C1 segment of cervical spinal cord (tissue), 14 donors: Measurements from ENCODE around the gene CEP192.
A peak's percentile ranks its signal among the peaks of the same experiment; 100 is the strongest.
"Not testable (repeated sequence)": the region's sequence is repeated elsewhere in the genome, so short reads cannot be mapped to it uniquely, and the experiment has no call there.

Experiments
- DNase-seq, 14 donors: peaks; one replicate each; lab custom pipeline; 2025; lab: John Stamatoyannopoulos, UW

Gene CEP192

DNA sequence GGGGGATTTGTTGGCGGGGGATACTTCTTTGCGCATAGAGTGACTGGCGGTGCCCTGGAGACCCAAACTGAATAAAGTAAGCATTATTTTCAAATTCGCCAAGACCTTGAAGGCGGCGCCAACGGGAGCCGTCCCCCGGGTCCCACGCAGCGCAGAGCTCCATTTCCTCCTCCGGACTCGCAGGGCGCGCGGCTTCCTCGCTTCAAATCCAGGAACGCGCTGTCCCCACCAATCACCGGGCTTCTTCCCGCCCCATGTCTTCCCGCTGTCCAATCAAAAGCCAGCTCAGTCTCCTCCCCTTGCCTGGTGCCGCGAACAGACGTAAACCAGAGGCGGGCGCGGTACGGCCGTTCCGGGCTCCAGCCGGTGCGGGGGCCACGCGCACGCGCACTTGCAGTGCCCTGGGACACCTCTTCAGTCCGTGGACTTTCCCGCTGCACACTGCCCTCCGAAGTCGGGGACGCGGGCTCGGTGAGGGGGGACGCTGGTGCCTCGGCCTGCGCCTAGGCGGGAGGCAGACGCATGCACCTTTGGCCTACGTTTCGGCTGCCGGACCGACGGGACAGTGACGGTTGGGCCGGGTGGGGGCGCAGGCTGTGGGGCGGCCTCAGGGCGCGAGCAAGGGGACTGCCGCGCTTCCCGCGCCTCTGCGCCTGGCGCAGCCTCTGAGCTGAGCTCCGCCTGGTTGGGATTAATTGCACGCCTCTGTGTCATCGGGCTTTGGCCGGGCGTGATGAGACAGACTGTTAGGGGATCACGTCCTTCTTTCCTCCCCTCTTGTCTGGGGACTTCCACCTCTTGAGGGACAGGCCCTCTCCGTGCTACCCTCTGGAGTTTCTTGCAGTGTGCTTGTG lies at the start of gene CEP192:
TSS of gene CEP192 (plus strand) at position 396 of the 854 bp plus-strand sequence. CDS start 8,063 bp downstream, outside the sequence.
- DNase-seq: peak; percentile 60 to 98 (median 96)

DNA sequence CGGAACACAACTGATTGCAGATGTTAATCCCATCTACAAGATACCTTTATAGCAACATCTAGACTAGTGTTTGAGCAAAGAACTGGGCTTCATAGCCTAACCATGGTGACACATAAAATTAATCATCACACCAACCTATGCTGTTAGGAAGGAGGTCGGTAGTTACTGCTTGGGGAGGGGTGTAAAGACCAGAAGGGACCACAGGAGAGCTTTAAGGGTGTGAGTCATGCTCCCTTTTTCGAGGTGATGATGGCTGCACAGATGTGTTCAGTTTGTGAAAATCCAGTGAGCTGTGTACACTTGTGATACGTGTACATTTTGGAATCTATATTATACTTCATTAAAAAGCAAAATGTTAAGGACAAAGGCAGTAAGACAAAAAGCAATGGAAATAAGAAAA lies 47.9 kb upstream of the CEP192 start:
- DNase-seq: no peak

GRCh38 chr18:12944709-12945108 lies 46.5 kb upstream of the CEP192 start:
- DNase-seq: peak in 3 of 14 donors; percentile 2 to 37 (median 13)

GRCh38 chr18:12946549-12947284 lies 44.4 kb upstream of the CEP192 start:
- DNase-seq: peak in 5 of 14 donors; percentile 31 to 65 (median 60)

DNA sequence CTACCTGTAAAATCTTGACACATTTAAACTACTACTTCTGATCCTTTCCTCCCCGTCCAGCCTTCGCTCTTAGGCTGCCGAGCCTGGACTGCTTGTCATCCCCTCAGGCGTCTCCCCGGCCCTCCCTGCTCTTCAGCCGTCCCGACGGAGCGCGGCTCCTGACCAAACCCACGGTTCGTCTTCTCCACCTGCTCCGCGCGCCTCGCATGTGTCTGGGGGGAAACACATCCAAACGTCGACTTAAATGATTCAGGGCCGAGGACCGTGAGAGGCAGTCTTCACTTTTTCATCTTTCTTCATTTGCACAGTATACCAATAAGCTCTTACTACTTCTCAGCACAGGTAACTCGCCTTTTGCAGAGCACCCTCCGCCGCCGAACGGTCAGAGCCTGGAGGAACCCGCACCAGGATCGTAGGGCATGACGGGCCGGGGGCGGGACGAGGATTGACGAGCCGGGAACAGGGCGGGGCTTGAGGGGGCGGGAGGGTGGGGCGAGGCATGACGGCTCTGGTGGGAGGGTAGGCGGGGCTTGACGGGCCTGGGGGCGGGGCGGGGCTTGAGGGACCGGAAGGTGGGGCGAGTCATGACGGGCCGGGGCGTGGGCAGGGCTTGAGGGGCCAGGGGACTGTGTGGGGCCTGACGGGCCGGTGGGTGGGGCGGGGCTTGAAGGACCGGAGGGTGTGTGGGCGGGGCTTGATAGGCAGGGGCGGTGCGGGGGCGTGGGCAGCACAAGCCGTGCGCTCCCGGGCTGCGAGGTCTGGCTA lies 43.7 kb upstream of the CEP192 start, which contains the start of gene SEH1L:
TSS of gene SEH1L (plus strand) at position 727 of the 765 bp plus-strand sequence. CDS start 111 bp downstream, outside the sequence.
- DNase-seq: peak; percentile 94 to 99 (median 98)

GRCh38 chr18:12948050-12948804 lies 42.9 kb upstream of the CEP192 start:
- DNase-seq: peak; percentile 51 to 98 (median 92)

- DNase-seq: no peak
Observed at GRCh38 chr18:12958478-12958877, 32.7 kb upstream of the CEP192 start.

GRCh38 chr18:12960395-12960794 lies 30.8 kb upstream of the CEP192 start:
- no peak for DNase-seq

GRCh38 chr18:12960853-12961397 lies 30.2 kb upstream of the CEP192 start:
- no peak for DNase-seq

DNA sequence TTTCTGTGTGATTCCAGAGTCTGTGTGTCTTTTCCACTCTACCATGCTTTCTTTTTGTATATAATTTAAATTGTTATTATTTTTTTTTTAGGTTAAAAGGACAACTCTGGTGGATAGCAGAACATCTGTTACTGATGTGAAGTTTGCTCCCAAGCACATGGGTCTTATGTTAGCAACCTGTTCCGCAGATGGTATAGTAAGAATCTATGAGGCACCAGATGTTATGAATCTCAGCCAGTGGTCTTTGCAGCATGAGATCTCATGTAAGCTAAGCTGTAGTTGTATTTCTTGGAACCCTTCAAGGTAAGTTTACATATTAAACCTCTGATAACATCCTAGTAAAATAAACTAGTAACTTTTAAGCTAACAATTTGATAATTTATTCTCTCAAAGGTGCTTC lies 28.1 kb upstream of the CEP192 start:
- DNase-seq: no peak

GRCh38 chr18:12968115-12968514 lies 23.0 kb upstream of the CEP192 start:
- no peak for DNase-seq

GRCh38 chr18:12968619-12969018 lies 22.5 kb upstream of the CEP192 start:
- DNase-seq: no peak

DNA sequence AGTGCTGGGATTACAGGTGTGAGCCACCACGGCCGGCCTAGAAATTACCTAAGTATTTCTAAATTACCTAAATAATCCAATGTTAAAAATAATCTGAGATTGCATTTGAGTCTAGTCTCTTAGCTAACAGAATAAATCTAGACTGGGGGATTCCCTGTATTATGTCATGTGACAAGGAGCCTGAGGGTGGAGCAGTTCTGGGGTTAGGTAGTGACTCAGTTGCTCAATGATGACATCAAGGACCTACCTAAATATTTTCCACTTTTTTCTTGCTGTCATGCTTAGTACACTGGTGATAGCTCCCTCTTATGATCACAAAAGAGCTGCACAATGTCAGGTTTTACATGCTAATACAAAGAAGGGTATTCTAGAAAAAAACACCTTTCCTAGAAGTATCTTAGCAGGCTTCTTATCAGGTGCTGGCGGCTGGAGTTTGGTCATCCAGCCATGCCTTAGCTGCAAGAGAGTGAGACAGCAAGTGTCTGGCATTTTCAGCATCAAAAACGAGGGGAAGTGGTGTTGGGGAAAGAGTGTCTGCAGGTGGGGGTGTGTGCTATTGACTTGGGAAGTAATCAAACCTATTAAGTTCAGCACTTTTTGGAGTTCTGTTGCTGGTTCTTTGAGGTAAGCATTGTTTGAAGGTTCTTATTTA lies 17.5 kb upstream of the CEP192 start:
- DNase-seq: no peak

DNA sequence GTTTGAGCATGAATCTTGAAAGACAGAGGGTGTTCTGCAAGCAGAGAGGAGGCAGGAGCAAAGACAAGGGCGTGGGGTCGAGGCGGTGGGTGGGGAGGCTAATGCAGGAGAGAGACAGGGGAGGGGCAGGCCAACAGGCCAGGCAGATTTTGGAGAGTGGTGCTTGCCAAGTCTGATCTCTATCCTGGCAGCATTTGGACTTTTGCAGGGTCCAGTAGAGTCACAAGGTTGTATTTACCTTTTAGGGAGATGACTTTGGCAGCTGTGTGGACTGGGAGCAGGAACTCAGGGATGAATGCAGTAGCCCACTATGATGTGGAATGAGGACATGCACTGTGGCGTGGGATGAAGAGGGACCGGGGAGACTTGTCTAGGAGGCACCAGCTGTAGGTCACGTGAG lies 15.7 kb upstream of the CEP192 start:
- DNase-seq: no peak

DNA sequence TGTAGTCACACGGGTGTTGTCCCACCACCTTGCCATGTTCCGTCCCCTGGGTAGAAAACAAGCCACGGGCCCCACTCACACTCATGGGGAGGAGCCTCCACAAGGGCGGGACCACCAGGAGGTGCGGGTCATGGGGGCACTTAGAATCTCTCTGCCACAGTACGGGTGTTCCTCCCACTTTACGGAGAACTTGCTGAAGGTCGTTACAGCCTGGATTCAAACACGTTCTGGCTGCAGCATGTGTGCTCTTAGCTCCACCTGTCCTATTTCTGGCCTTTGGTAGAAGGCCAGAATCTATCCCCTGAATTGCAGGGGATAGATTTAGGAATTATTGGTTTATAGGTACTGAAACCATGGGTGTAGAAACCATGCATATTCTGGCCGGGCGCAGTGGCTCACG lies 14.9 kb upstream of the CEP192 start:
- DNase-seq: no peak

- not testable (repeated sequence) for DNase-seq
Observed at GRCh38 chr18:12980065-12980464, 11.1 kb upstream of the CEP192 start.

DNA sequence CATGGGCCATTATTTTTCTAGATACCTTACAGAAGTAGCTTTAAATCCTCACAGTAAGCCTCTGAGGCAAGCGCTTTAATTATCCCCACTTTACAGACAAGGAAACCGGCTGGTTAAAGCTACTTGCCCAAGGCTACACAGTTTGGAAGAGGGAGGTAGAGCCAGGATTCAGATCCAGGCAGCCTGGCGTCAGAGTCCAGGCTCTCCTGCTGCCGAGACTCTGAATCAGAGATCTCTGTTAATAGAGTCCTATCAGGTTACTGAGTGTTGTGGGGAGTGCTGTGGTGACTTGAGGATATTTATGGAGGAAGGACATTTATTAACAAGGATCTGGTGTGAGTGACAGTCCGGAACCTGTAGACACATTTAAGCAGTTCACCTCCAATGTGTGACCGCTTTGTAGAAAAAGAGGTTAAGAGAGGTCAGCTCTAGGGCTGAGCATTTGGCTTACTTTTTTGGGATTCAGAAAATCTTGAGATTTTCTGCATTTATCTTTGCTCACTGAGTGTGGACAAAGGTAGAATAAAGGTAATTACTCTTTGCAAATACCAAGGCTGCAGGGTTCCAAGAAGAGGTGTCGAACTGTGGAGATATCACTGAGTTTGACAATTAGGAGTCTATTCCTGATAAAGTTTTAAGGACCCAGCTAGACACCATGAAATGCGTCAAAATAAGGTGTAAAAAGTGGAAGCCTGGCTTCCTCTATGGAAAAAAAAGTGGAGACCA lies 1.6 kb upstream of the CEP192 start:
- no peak for DNase-seq

DNA sequence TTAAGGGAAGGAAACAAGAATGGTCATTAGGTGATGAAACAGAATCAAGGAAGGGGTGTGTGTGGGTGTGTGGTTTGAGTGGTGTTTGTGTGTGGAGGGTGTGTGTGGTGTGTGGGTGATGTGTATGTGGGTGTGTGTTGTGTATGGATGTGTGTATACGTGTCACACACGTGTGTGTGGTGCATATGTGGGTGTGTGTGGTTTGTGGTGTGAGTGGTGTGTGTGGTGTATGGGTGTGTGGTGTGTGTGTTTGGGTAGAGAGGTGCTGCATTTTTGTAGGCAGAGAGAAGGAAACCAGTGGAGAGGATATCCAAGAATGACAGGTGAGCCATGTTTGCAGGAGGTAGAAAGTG lies 1.1 kb upstream of the CEP192 start:
- DNase-seq: no peak

- DNase-seq: peak in 1 of 14 donors; percentile 55
Observed at GRCh38 chr18:12990641-12990966, 558 bp upstream of the CEP192 start.

- no peak for DNase-seq
Observed at GRCh38 chr18:12991821-12992179, 638 bp downstream of the CEP192 start.
